Uterus (tissue), 2 donors: ENCODE data around the gene RNF157.

Source experiments
- POLR2A ChIP-seq, 2 donors: fragments of 450-650 bp; IDR thresholded peaks; one replicate each; pipeline ENCODE4 v1.6.1; 2016; ENCODE audit warnings: antibody characterized with exemption in 2 of 2, mild to moderate bottlenecking in 1 of 2, moderate library complexity in 1 of 2
- TF ChIP-seq, protein P1 (sequence below), 4 experiments: fragments of 200-600 bp in 2 of 4; fragments of 450-650 bp in 2 of 4; sonication (generic) in 2 of 4; IDR thresholded peaks; one replicate each; pipeline ENCODE4 v1.5.1; 2016 to 2019; ENCODE audit warnings: antibody characterized with exemption in 4 of 4, mild to moderate bottlenecking in 2 of 4, moderate library complexity in 1 of 4

- TF ChIP-seq, protein P1, sequence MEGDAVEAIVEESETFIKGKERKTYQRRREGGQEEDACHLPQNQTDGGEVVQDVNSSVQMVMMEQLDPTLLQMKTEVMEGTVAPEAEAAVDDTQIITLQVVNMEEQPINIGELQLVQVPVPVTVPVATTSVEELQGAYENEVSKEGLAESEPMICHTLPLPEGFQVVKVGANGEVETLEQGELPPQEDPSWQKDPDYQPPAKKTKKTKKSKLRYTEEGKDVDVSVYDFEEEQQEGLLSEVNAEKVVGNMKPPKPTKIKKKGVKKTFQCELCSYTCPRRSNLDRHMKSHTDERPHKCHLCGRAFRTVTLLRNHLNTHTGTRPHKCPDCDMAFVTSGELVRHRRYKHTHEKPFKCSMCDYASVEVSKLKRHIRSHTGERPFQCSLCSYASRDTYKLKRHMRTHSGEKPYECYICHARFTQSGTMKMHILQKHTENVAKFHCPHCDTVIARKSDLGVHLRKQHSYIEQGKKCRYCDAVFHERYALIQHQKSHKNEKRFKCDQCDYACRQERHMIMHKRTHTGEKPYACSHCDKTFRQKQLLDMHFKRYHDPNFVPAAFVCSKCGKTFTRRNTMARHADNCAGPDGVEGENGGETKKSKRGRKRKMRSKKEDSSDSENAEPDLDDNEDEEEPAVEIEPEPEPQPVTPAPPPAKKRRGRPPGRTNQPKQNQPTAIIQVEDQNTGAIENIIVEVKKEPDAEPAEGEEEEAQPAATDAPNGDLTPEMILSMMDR (IDR thresholded peaks at IDR 0.05), result no peak
- TF ChIP-seq POLR2A (IDR thresholded peaks at IDR 0.05), result no peak
Measured at GRCh38 chr17:76277300-76278267, 37.3 kb upstream of the RNF157 start.
